Measurements from ENCODE around the gene LRRN2. TPM values are rescaled to one million over a fixed set of nuclear protein-coding genes. Genes with fewer than 3 reads are reported as not detected.

LRRN2 gene
- polyA plus RNA-seq, 1 of the 3 experiments (the other 2 are of a cell fraction) = not detected

GRCh38 chr1:204574016-204574864 is 111.3 kb downstream of the LRRN2 start:
- Histone ChIP-seq H2AFZ (ENCODE audit: low read depth) (no peak overlapping the region), H3K9me2 (no peaks in the 10 kb centered on the region), H3K27ac (ENCODE audit: low read depth in 2 of 2, low read length in 1 of 2) (no peak overlapping the region; a peak in 1 of 4 replicates), H3F3A (replicated peaks; ENCODE audit: insufficient read depth) (no peaks in the 10 kb centered on the region), H3K4me1 (ENCODE audit: control insufficient read depth in 1 of 2, insufficient read depth in 2 of 2, low read depth in 1 of 2, low read length in 1 of 2) (peaks cover 6 to 32% of the 10 kb centered on the region in 2 experiments; a peak in 3 of 4 replicates), H3K4me3 (ENCODE audit: low read depth in 2 of 2, low read length in 1 of 2) (no peak overlapping the region), H4K20me1 (ENCODE audit: insufficient read depth) (no peaks in the 10 kb centered on the region), H3K36me3 (replicated peaks in 1 of 2; ENCODE audit: control insufficient read depth in 1 of 2, insufficient read depth in 2 of 2, low read length in 1 of 2) (no peaks in the 10 kb centered on the region), H3K9ac (no peak overlapping the region), H3K4me2 (no peak overlapping the region), H3K9me3 (no peaks in the 10 kb centered on the region), H3K79me2 (ENCODE audit: insufficient read depth) (no peaks in the 10 kb centered on the region), H3K27me3 (ENCODE audit: insufficient read depth) (no peaks in the 10 kb centered on the region)
- 70% methylated on average over 8 of the region's 8 CpGs for WGBS (ENCODE audit: low lambda C conversion rate)
- no peak for DNase-seq
- ChIA-PET CTCF (interaction anchor here (0.6 to 18.4 kb wide), 15 partner anchors 8 to 234 kb away, joined by 3 to 568 read pairs (median 6); no protein-coding TSS in a partner anchor), POLR2A (interaction anchor here (0.5 to 0.7 kb wide), 3 partner anchors 63 to 219 kb away, joined by 3 to 5 read pairs (median 4); no protein-coding TSS in a partner anchor)
- 0 out of 2 replicates have a peak, but pooled peaks have one; percentile 9 for TF ChIP-seq RAD21 (IDR thresholded peaks at IDR 0.05; ENCODE audit: low read length)
- no peak for TF ChIP-seq TEAD4 (IDR thresholded peaks at IDR 0.05; ENCODE audit: borderline replicate concordance, insufficient read depth)

GRCh38 chr1:204572923-204573922 is 112.3 kb downstream of the LRRN2 start:
- DNase-seq = no peak
- WGBS (ENCODE audit: low lambda C conversion rate) = 80% methylated on average over 7 of the region's 8 CpGs

GRCh38 chr1:204571631-204572030 is 113.9 kb downstream of the LRRN2 start:
- WGBS (ENCODE audit: low lambda C conversion rate) = 95% methylated on average over 4 of the region's 4 CpGs
- Histone ChIP-seq H3K4me2 (no peak overlapping the region), H3K4me1 (ENCODE audit: control insufficient read depth in 1 of 2, insufficient read depth in 2 of 2, low read depth in 1 of 2, low read length in 1 of 2) (peaks cover 6 to 32% of the 10 kb centered on the region in 2 experiments; a peak in 3 of 4 replicates), H3K27ac (ENCODE audit: low read depth in 2 of 2, low read length in 1 of 2) (no peak overlapping the region), H3F3A (replicated peaks; ENCODE audit: insufficient read depth) (no peaks in the 10 kb centered on the region), H3K27me3 (ENCODE audit: insufficient read depth) (no peaks in the 10 kb centered on the region), H3K9me3 (no peaks in the 10 kb centered on the region), H3K9me2 (no peaks in the 10 kb centered on the region), H3K9ac (no peak overlapping the region), H3K4me3 (ENCODE audit: low read depth in 2 of 2, low read length in 1 of 2) (no peak overlapping the region), H4K20me1 (ENCODE audit: insufficient read depth) (no peaks in the 10 kb centered on the region), H3K36me3 (replicated peaks in 1 of 2; ENCODE audit: control insufficient read depth in 1 of 2, insufficient read depth in 2 of 2, low read length in 1 of 2) (peaks cover 0 to 3% of the 10 kb centered on the region in 2 experiments), H2AFZ (ENCODE audit: low read depth) (no peak overlapping the region), H3K79me2 (ENCODE audit: insufficient read depth) (no peaks in the 10 kb centered on the region)
- CTCF ChIA-PET = interaction anchor here (1.0 to 18.4 kb wide), 5 partner anchors 52 to 370 kb away, joined by 4 to 568 read pairs (median 36); no protein-coding TSS in a partner anchor
- DNase-seq = no peak
- POLR2A ChIA-PET = no interaction called here
- TF ChIP-seq RCOR1 (IDR thresholded peaks at IDR 0.05; ENCODE audit: low read length) (no peak), SIN3A (IDR thresholded peaks at IDR 0.05; ENCODE audit: borderline replicate concordance, low read depth, low read length) (no peak), CHD2 (IDR thresholded peaks at IDR 0.05; ENCODE audit: low read length, partially characterized antibody) (no peak), SMC3 (IDR thresholded peaks at IDR 0.05; ENCODE audit: low read depth, low read length) (no peak), PBX3 (IDR thresholded peaks at IDR 0.05) (no peak), ZBTB33 (IDR thresholded peaks at IDR 0.05; ENCODE audit: borderline replicate concordance, low read depth) (no peak), TEAD4 (IDR thresholded peaks at IDR 0.05; ENCODE audit: borderline replicate concordance, insufficient read depth) (no peak), RFX5 (IDR thresholded peaks at IDR 0.05; ENCODE audit: low read length) (no peak), CTCF (IDR thresholded peaks at IDR 0.05) (no peak), GABPA (IDR thresholded peaks at IDR 0.05; ENCODE audit: low read depth) (no peak)

More at GRCh38 chr1:204572923-204573922, 112.3 kb downstream of the LRRN2 start:
- H2AFZ ChIP-seq (ENCODE audit: low read depth) = no peak overlapping the region
- H3K9ac ChIP-seq = no peak overlapping the region
- no peaks in the 10 kb centered on the region for H3K9me2 ChIP-seq
- H3K36me3 ChIP-seq (replicated peaks in 1 of 2; ENCODE audit: control insufficient read depth in 1 of 2, insufficient read depth in 2 of 2, low read length in 1 of 2) = no peaks in the 10 kb centered on the region
- H3K27me3 ChIP-seq (ENCODE audit: insufficient read depth) = no peaks in the 10 kb centered on the region
- no peak for TF ChIP-seq NRF1 (IDR thresholded peaks at IDR 0.05; ENCODE audit: low read depth, low read length)
- ChIA-PET POLR2A (no interaction called here), CTCF (interaction anchor here (0.6 to 18.4 kb wide), 13 partner anchors 7 to 368 kb away, joined by 3 to 568 read pairs (median 6); no protein-coding TSS in a partner anchor)
- no peak overlapping the region for H3K27ac ChIP-seq (ENCODE audit: low read depth in 2 of 2, low read length in 1 of 2)
- no peaks in the 10 kb centered on the region for H4K20me1 ChIP-seq (ENCODE audit: insufficient read depth)
- peaks cover 6 to 32% of the 10 kb centered on the region in 2 experiments; a peak in 3 of 4 replicates for H3K4me1 ChIP-seq (ENCODE audit: control insufficient read depth in 1 of 2, insufficient read depth in 2 of 2, low read depth in 1 of 2, low read length in 1 of 2)
- no peak overlapping the region for H3K4me2 ChIP-seq
- H3K9me3 ChIP-seq = no peaks in the 10 kb centered on the region
- H3F3A ChIP-seq (replicated peaks; ENCODE audit: insufficient read depth) = no peaks in the 10 kb centered on the region
- H3K4me3 ChIP-seq (ENCODE audit: low read depth in 2 of 2, low read length in 1 of 2) = no peak overlapping the region
- H3K79me2 ChIP-seq (ENCODE audit: insufficient read depth) = no peaks in the 10 kb centered on the region
